ENCODE results near the gene DNPH1.

GRCh38 chr6:43271103-43271815, 42.0 kb upstream of the DNPH1 start:
- TF ChIP-seq CHD4 (IDR thresholded peaks at IDR 0.05) = no peak
- TF ChIP-seq CTCF (IDR thresholded peaks at IDR 0.05 in 2 of 3, conservative IDR thresholded peaks at IDR 0.05 in 1 of 3; ENCODE audit: control insufficient read depth in 2 of 3, extremely low read depth in 1 of 3, insufficient read depth in 1 of 3, low read depth in 3 of 3, low read length in 3 of 3) = no peak
- TF ChIP-seq CBX5 (IDR thresholded peaks at IDR 0.05; ENCODE audit: low read depth) = no peak
- no peak for TF ChIP-seq MTA3 (IDR thresholded peaks at IDR 0.05; ENCODE audit: borderline replicate concordance, low read length)
- no peak for TF ChIP-seq CHD2 (IDR thresholded peaks at IDR 0.05; ENCODE audit: borderline replicate concordance, low read depth, low read length)
- no peak for TF ChIP-seq SP1 (IDR thresholded peaks at IDR 0.05; ENCODE audit: low read depth, low read length)
- TF ChIP-seq RCOR1 (conservative IDR thresholded peaks at IDR 0.05; ENCODE audit: low read depth, low read length) = no peak
- no peak for TF ChIP-seq REST (IDR thresholded peaks at IDR 0.05; ENCODE audit: low read depth, low read length)
- TF ChIP-seq POLR2AphosphoS5 (IDR thresholded peaks at IDR 0.05; ENCODE audit: low read length) = no peak
